GM18526 (cell line): ENCODE results near the gene HEBP2.

Experiments
- POLR2A ChIP-seq: IDR thresholded peaks from 3 replicates; pipeline ENCODE4 v1.6.1; 2011; ENCODE audit not compliant: insufficient read length; ENCODE audit errors: extremely low read depth

Gene HEBP2

DNA sequence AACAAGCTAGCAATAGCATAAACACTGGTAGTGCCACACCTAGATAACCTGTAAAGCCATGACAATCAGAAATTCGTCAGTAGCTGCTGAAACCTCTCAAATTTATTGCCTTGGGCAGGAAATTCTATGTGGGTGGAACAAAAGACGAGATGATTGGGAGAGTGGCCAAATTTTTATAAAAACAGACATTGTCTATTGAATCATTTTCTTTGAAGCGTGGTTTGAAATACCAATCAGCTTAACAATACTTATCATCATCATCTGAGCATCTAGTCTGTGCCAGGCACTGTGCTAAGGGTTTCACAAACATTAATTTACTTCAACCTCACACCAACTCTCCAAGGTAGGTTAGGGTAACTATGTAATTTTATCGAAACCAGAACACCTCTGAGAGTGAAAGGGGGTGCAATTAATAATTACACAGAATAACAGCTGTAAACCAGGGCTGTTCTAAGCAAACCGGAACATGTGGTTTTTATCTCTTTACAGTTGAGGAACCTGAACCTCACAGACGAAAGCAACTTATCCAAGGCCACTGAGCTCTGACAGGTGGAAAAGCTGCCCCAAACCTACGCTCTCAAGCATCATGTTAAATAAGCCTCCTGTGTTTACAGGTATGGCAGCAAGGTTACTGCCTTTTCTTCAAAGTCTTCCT, 51.9 kb downstream of the HEBP2 start:
- no peak for TF ChIP-seq POLR2A

DNA sequence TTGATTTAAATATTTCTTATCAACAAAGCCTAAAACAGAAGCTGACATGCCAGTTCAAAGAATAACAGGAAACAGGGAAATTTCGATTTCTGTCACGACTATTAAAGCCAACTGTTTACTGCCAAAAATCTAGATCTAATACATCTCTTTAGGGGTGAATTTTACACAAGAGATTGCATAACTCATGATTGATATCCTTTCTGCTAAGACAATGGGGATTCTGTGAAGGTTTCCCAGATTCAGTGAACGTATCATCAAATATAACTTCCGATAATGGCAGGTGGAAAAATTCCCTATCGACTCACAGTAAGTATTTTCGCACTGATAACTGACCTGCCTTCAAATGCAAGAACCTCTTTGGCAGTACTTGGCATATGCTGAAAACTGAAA, 52.4 kb downstream of the HEBP2 start:
- TF ChIP-seq POLR2A, result no peak

DNA sequence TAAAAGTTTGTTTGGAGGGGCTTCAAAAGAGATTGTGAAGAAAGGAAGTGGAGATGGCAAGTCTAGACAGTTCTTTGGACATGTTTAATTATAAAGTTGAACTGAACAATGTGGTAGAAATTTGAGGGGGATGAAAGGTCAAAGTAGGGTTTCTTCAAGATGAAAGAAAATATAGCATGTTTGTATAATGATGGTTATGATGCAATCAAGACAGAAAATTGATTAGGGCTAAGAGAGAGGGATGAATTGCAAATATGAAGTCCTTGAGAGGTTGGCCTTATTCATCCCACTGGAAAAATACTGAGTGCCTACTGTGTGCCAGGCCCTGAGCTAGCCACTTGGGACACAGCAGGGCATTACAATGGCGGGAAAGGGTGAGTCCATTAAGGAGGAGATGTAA, 57.6 kb downstream of the HEBP2 start:
- TF ChIP-seq POLR2A, result no peak

DNA sequence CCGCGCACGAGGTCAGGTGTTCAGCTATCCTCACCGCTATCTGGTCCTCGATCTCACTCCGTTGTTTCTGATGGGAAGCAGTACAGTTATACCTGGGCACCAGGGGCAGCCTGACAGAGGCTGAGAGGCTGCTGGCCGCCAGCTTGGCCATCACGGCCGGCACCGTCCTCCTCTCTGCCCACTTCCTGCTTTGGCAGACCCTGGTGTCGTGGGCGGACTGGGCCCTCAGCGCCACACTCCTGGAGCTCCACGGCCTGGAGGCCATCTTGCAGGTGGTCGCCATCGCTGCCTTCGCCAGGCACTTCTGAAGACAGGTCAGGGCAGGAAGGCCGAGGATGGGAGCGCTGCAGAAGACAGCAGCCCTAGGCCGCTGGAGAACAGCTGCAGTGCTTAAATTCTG, 60.1 kb downstream of the HEBP2 start:
- no peak for TF ChIP-seq POLR2A

DNA sequence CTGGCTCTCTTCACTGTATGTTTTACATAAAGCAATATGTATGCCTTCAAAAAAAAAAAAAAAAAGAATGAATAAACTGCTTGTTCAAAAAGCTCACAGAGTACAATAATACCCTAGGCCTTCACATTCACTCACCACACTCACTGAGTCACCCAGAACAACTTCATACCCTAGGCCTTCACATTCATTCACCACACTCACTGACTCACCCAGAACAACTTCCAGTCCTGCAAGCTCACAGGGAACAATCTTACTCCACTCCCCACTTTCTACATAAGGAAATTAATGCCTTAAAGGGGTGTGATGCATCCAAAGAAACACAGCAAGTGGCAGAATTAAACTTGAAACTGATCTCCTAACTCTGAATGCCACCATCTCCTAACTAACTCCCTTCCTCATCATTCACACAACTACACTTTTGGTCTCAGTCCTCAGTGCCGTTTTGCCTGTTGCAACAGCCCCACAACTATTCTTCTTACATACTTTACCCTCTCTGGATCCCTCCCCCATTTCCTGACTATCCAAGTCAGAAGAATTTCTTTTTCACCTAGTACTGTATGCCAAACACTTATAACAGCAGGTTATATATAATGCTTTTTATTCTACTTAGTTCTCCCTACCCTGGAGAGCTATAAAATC, 61.1 kb downstream of the HEBP2 start:
- no peak for TF ChIP-seq POLR2A

DNA sequence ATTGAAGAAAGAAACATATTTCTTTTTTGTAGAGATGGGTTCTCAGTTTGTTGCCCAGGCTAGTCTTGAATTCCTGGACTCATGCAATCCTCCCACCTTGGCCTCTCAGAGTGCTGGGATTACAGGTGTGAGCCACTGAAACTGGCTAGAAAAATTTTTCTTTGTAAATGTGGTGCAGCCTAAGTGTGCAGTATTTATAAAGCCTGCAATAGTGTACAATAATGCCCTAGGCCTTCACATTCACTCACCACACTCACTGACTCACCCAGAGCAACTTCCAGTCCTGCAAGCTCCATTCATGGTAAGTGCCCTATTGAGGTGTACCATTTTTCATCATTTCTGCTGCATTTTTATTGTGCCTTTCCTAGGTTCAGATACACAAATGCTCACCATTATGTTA, 63.9 kb downstream of the HEBP2 start:
- no peak for TF ChIP-seq POLR2A

DNA sequence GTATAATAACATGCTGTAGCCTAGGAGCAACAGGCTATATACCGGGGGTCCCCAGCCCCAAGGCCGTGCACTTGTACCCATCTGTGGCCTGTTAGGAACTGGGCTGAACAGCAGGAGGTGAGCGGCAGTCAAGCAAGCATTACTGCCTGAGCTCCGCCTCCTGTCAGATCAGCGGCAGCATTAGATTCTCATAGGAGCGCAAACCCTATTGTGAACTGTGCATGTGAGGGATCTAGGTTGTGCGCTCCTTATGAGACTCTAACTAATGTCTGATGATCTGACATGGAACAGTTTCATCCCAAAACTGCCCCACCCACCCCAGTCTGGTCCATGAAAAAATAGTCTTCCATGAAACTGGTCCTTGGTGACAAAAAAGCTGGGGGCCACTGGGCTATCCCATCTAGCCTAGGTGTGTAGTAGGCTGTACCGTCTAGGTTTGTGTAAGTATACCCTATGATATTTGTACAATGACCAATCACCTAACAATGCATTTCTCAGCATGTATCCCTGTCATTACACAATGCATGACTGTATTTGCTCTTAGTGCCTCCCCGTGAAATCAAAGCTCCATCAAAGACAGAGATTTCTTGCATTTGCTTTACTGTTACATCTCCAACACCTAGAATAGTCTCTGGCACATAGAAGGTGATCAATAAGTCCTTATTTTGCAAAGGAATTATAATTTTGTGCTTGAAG, 64.4 kb downstream of the HEBP2 start:
- TF ChIP-seq POLR2A, result no peak
